GM13976 (cell line): ENCODE data around the gene RB1.
"Not testable (repeated sequence)": the region's sequence is repeated elsewhere in the genome, so short reads cannot be mapped to it uniquely, and the experiment has no call there.

Source experiments
- DNase-seq: peaks from one replicate; pipeline ENCODE4 v3.0.0; 2012; ENCODE audit warnings: low spot score
- in situ Hi-C: fragments of 300-500 bp; cut with MboI; formaldehyde crosslinking; loops from one replicate; pipeline ENCODE4 v1.12.0; 2022; ENCODE audit warnings: low sequenced_read_pairs, mixed read lengths, inconsistent platforms; ENCODE audit not compliant: unreplicated experiment
- TF ChIP-seq, protein P1 (sequence below): IDR thresholded peaks from 2 replicates; pipeline ENCODE4 v1.5.1; 2012; ENCODE audit warnings: borderline replicate concordance, mild to moderate bottlenecking; ENCODE audit not compliant: insufficient read depth; ENCODE audit errors: extremely low read depth, missing control alignments, control extremely low read depth

Gene RB1

DNA sequence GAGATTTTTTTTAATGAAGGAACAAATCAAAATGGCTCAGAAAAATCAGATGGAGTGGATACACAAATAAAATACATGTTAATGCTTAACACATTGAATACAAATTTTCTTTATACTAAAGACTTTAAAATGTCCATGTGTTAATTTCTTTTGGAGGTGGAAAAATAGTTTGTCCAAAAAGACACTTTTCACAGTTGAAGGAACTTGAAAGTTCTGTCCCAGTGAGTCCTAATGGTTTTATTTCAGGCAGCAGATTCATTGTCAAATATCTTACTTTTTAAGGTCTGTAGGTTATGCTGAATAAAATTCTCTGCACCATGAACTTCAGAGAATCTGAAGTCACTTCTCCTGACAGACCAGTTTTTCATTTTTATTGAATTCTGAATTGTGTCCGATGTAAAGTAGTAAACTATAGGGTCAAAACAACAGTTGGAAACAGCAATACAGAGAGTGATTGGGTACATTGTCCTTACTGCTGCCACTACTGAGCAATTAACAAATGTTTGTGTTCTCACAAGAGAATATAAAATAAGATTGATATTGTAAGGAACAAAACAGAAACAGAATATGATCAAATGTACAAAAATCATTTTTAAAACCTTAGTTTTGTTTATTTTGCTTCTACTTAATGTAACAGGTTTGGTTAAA, 107.7 kb downstream of the RB1 start:
- in situ Hi-C loops = no loop called here
- TF ChIP-seq, protein P1, sequence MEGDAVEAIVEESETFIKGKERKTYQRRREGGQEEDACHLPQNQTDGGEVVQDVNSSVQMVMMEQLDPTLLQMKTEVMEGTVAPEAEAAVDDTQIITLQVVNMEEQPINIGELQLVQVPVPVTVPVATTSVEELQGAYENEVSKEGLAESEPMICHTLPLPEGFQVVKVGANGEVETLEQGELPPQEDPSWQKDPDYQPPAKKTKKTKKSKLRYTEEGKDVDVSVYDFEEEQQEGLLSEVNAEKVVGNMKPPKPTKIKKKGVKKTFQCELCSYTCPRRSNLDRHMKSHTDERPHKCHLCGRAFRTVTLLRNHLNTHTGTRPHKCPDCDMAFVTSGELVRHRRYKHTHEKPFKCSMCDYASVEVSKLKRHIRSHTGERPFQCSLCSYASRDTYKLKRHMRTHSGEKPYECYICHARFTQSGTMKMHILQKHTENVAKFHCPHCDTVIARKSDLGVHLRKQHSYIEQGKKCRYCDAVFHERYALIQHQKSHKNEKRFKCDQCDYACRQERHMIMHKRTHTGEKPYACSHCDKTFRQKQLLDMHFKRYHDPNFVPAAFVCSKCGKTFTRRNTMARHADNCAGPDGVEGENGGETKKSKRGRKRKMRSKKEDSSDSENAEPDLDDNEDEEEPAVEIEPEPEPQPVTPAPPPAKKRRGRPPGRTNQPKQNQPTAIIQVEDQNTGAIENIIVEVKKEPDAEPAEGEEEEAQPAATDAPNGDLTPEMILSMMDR = no peak
- no peak for DNase-seq

GRCh38 chr13:48411841-48412531, 108.4 kb downstream of the RB1 start:
- TF ChIP-seq, protein P1 = no peak
- peak; percentile 8 for DNase-seq
- in situ Hi-C loops = no loop called here

- TF ChIP-seq, protein P1 = no peak
- DNase-seq = no peak
- in situ Hi-C loops = no loop called here
Measured at GRCh38 chr13:48412881-48413351, 109.4 kb downstream of the RB1 start, which contains the start of gene LPAR6. LPAR6 (minus strand) TSS chr13:48413113; CDS start chr13:48412423, 690 bp downstream.

- in situ Hi-C loops = no loop called here
- DNase-seq = no peak
Measured at GRCh38 chr13:48414501-48414900, 111.0 kb downstream of the RB1 start.

GRCh38 chr13:48415516-48415915, 112.0 kb downstream of the RB1 start:
- in situ Hi-C loops = no loop called here
- DNase-seq = no peak
- TF ChIP-seq, protein P1 = no peak

More at GRCh38 chr13:48414501-48414900, 111.0 kb downstream of the RB1 start:
- TF ChIP-seq, protein P1 = no peak

- DNase-seq, in situ Hi-C loops: not testable (repeated sequence)
Measured at GRCh38 chr13:48422003-48422402, 118.5 kb downstream of the RB1 start.

DNA sequence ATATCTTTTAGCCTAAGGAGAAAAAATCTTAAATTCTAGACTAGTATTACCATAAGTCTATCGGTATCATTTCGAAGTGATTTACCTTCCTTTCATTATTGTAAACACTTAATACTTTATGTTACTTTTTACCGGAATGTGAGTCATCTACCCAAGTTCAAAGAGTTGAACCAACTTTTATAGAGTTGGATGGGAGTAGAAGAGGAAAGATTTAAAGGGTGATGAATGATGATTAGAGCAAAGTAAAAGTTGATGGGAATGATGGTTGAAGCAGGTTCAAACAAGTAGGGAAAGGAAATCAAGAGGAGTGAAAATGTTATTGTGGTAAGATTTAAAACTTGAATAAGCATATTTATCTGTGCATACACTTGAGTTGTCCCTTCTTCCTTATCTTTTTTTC, 120.7 kb downstream of the RB1 start:
- TF ChIP-seq, protein P1 = no peak
- in situ Hi-C loops = no loop called here
- no peak for DNase-seq
